ENCODE results near the gene BMP8A. TPM values are rescaled to one million over a fixed set of nuclear protein-coding genes. Genes with fewer than 3 reads are reported as not detected.

Gene BMP8A
- total and polyA plus RNA-seq, 9 of the 15 experiments (the other 6 are each of a cell fraction or from before 2014, with no cell fraction given), result 0.05 to 0.31 TPM; not detected in 7

DNA sequence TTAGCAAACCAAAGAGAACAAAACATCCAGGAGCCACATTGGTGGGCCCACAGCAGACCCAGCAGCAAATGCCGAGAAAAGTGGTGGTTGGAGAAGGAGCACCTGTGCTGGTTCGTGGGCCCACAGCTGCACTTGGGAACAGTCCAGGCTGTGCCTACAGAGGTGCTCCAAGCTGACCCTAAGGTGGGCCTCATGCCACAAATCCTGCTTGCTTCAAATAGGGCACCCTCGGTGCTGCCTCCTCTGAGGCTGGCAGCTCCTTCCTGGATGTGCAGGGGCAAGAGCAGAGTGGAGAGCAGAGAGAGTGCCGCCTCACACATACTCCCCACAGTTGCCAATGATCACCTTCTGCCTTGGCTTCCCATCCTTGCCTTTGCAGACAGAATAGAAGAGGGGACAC lies 40.1 kb downstream of the BMP8A start:
- Histone ChIP-seq H3K9me3 (replicated peaks; ENCODE audit: control insufficient read depth, insufficient read depth, low read depth, low read length) (no peaks in the 10 kb centered on the region), H2AFZ (ENCODE audit: low read depth, low read length) (no peak overlapping the region), H3K27ac (ENCODE audit: extremely low read depth, low read depth, low read length) (no peak overlapping the region), H3K9me1 (ENCODE audit: control insufficient read depth, insufficient read depth, low read length) (peaks cover 4% of the 10 kb centered on the region), H3K27me3 (ENCODE audit: control insufficient read depth in 2 of 2, insufficient read depth in 2 of 2, low read length in 2 of 2) (no peaks in the 10 kb centered on the region), H3K9ac (ENCODE audit: insufficient read depth in 1 of 2, low read depth in 2 of 2, low read length in 2 of 2) (no peak overlapping the region), H3K4me3 (no peak overlapping the region), H3K36me3 (ENCODE audit: control insufficient read depth, insufficient read depth, low read length) (no peaks in the 10 kb centered on the region; the same call in 2 of the 3 replicates), H3K79me2 (ENCODE audit: control insufficient read depth, insufficient read depth, low read length) (no peaks in the 10 kb centered on the region), H3K4me1 (replicated peaks in 1 of 2; ENCODE audit: control insufficient read depth in 2 of 2, insufficient read depth in 2 of 2, low read length in 2 of 2) (no peaks in the 10 kb centered on the region), H3K4me2 (ENCODE audit: insufficient read depth, low read length) (no peak overlapping the region), H4K20me1 (replicated peaks; ENCODE audit: control insufficient read depth, insufficient read depth, low read length) (no peaks in the 10 kb centered on the region)
- FAIRE-seq, result no peak
- TF ChIP-seq RBM39 (optimal IDR thresholded peaks at IDR 0.05; ENCODE audit: low read depth, low read length) (no peak), ATF1 (CRISPR knock-in tag; IDR thresholded peaks at IDR 0.05) (no peak), ATF1 (tag; IDR thresholded peaks at IDR 0.05) (no peak), L3MBTL2 (IDR thresholded peaks at IDR 0.05) (no peak), ZNF644 (tag; IDR thresholded peaks at IDR 0.05; ENCODE audit: low read depth) (no peak), FOXK2 (conservative IDR thresholded peaks at IDR 0.05 in 1 of 2, IDR thresholded peaks at IDR 0.05 in 1 of 2; ENCODE audit: low read depth in 2 of 2) (no peak), ELF4 (CRISPR knock-in tag; IDR thresholded peaks at IDR 0.05) (no peak), NEUROD1 (IDR thresholded peaks at IDR 0.05; ENCODE audit: borderline replicate concordance, low read depth, low read length, partially characterized antibody) (no peak), RCOR1 (IDR thresholded peaks at IDR 0.05; ENCODE audit: borderline replicate concordance in 1 of 2, low read depth in 2 of 2, low read length in 2 of 2) (no peak), HSF4 (CRISPR knock-in tag; IDR thresholded peaks at IDR 0.05; ENCODE audit: borderline replicate concordance) (no peak)
- TF ChIP-seq, protein P1, sequence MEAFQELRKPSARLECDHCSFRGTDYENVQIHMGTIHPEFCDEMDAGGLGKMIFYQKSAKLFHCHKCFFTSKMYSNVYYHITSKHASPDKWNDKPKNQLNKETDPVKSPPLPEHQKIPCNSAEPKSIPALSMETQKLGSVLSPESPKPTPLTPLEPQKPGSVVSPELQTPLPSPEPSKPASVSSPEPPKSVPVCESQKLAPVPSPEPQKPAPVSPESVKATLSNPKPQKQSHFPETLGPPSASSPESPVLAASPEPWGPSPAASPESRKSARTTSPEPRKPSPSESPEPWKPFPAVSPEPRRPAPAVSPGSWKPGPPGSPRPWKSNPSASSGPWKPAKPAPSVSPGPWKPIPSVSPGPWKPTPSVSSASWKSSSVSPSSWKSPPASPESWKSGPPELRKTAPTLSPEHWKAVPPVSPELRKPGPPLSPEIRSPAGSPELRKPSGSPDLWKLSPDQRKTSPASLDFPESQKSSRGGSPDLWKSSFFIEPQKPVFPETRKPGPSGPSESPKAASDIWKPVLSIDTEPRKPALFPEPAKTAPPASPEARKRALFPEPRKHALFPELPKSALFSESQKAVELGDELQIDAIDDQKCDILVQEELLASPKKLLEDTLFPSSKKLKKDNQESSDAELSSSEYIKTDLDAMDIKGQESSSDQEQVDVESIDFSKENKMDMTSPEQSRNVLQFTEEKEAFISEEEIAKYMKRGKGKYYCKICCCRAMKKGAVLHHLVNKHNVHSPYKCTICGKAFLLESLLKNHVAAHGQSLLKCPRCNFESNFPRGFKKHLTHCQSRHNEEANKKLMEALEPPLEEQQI (IDR thresholded peaks at IDR 0.05), result no peak
- TF ChIP-seq, protein P2, sequence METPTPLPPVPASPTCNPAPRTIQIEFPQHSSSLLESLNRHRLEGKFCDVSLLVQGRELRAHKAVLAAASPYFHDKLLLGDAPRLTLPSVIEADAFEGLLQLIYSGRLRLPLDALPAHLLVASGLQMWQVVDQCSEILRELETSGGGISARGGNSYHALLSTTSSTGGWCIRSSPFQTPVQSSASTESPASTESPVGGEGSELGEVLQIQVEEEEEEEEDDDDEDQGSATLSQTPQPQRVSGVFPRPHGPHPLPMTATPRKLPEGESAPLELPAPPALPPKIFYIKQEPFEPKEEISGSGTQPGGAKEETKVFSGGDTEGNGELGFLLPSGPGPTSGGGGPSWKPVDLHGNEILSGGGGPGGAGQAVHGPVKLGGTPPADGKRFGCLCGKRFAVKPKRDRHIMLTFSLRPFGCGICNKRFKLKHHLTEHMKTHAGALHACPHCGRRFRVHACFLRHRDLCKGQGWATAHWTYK (CRISPR knock-in tag; IDR thresholded peaks at IDR 0.05), result no peak
- TF ChIP-seq, protein P3, sequence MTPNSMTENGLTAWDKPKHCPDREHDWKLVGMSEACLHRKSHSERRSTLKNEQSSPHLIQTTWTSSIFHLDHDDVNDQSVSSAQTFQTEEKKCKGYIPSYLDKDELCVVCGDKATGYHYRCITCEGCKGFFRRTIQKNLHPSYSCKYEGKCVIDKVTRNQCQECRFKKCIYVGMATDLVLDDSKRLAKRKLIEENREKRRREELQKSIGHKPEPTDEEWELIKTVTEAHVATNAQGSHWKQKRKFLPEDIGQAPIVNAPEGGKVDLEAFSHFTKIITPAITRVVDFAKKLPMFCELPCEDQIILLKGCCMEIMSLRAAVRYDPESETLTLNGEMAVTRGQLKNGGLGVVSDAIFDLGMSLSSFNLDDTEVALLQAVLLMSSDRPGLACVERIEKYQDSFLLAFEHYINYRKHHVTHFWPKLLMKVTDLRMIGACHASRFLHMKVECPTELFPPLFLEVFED (CRISPR knock-in tag; conservative IDR thresholded peaks at IDR 0.05), result no peak
- POLR2A ChIA-PET, result no interaction called here
- WGBS (ENCODE audit: insufficient coverage, low coverage, missing lambda C conversion rate), result 54% methylated on average over 4 of the region's 4 CpGs
- no peak for DNase-seq (ENCODE audit: extremely low read depth in 1 of 4, low spot score in 3 of 4)
- BruUV-seq (replicated peaks), result no TSS peak
- in situ Hi-C loops (cut with MboI) (loop anchor here (10.0 kb wide), 1 partner anchor 267 kb away; no protein-coding TSS in a partner anchor), intact Hi-C loops (cut with micrococcal nuclease) (no loop called here)
- CTCF ChIA-PET (ENCODE audit: low intra/inter-chr PET ratio), result interaction anchor here (0.6 kb wide), 1 partner anchor 40 kb away, joined by 3 read pairs; no protein-coding TSS in a partner anchor
- ATAC-seq, result no peak

Data from K562 (cell line).